Fibroblast of pulmonary artery (primary cell): ENCODE results near the gene IL21R.
"Not testable (repeated sequence)": the region's sequence is repeated elsewhere in the genome, so short reads cannot be mapped to it uniquely, and the experiment has no call there.

Experiments
- DNase-seq: peaks from one replicate; pipeline ENCODE4 v3.0.0-alpha.2; 2010; ENCODE audit warnings: low read depth
- H3K4me3 ChIP-seq: replicated peaks from 2 replicates; pipeline ENCODE4 v1.5.1; 2011; ENCODE audit warnings: low read depth, mild to moderate bottlenecking, control low read depth, low read length, moderate library complexity
- TF ChIP-seq, protein P1 (sequence below): IDR thresholded peaks from 2 replicates; pipeline ENCODE4 v1.5.1; 2011; ENCODE audit warnings: mild to moderate bottlenecking, control low read depth, low read length, inconsistent platforms; ENCODE audit errors: missing control alignments

IL21R gene

DNA sequence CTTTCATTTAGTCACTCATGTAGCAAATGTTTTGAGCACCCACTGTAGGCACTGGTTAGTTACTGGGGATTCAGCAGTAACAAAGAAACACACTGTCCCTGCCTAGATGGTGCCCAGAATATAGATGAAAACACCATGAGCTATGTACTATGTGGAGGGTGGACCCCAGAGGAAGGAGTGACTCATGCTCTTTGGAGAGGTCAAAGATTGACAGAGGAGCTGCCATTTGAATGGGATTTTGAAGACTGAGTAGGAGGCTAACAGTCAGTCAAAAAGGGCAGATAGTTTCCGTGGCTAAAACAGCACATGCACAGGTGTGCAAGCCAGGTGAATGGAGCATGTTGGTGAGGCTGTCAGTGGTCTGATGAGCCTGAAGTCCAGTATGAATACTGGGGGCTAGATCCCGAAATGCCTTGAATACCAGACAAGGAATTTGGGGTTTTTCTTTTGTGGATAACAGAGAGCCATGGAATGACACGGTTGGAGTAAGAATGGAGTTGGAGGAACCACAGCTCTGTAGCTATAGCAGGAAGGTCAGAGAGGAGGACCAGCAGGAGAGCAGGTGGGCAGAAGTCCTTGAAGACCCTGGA is 6.1 kb downstream of the IL21R start:
- TF ChIP-seq, protein P1, sequence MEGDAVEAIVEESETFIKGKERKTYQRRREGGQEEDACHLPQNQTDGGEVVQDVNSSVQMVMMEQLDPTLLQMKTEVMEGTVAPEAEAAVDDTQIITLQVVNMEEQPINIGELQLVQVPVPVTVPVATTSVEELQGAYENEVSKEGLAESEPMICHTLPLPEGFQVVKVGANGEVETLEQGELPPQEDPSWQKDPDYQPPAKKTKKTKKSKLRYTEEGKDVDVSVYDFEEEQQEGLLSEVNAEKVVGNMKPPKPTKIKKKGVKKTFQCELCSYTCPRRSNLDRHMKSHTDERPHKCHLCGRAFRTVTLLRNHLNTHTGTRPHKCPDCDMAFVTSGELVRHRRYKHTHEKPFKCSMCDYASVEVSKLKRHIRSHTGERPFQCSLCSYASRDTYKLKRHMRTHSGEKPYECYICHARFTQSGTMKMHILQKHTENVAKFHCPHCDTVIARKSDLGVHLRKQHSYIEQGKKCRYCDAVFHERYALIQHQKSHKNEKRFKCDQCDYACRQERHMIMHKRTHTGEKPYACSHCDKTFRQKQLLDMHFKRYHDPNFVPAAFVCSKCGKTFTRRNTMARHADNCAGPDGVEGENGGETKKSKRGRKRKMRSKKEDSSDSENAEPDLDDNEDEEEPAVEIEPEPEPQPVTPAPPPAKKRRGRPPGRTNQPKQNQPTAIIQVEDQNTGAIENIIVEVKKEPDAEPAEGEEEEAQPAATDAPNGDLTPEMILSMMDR, result no peak
- no peak overlapping the region for H3K4me3 ChIP-seq
- DNase-seq, result peak; percentile 51

DNA sequence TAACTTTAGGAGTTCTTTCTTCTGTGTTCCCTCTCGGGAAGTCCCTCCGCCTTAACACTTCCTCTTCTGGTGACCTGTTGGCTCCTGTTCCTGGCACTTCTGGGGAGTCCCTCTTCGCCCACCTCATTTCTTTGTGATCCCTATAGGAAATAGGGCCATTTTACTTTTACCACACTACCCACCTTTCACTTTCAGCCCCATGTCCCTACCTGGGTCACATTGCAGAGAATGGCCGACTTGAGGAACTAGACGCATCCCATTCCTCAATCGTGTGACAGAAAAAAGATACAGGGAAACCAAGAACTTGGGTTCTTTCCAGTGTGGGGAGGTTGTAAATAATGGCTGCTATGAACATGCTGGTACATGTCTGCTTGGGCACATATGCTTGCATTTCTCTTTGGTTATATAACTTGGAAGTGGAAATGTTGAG is 6.6 kb downstream of the IL21R start:
- H3K4me3 ChIP-seq, result no peak overlapping the region
- DNase-seq, result no peak
- TF ChIP-seq, protein P1, result no peak

DNA sequence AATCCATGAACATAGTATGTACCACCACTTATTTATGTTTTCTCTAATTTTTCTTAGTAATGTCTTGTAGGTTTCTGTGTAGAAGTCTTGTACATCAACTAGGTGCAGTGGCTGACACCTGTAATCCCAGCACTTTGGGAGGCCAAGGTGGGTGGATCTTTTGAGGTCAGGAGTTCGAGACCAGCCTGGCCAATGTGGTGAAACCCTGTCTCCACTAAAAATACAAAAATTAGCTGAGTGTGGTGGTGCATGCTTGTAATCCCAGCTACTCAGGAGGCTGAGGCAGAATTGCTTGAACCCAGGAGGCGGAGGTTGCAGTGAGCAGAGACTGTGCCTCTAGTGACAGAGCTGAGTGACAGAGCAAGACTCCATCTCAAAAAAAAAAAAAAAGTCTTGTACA is 8.0 kb downstream of the IL21R start:
- DNase-seq, H3K4me3 ChIP-seq: not testable (repeated sequence)

DNA sequence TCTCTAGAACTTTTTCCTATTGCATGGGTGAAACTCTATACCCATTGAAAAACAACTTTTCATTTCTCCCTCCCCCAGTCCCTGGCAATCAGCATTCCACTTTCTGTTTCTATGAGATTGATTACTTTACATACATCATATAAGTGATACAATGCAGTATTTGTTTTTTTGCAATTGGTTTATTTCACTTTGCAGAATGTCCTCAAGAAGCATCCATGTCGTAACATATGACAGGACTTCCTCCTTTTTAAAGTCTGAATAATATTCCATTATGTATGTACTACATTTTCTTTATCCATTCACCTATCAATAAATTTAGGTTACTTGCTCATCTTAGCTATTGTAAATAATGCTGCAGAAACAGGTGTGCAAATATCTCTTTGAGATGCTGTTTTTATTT is 8.8 kb downstream of the IL21R start:
- DNase-seq, result no peak
- no peak overlapping the region for H3K4me3 ChIP-seq
- TF ChIP-seq, protein P1, result no peak

DNA sequence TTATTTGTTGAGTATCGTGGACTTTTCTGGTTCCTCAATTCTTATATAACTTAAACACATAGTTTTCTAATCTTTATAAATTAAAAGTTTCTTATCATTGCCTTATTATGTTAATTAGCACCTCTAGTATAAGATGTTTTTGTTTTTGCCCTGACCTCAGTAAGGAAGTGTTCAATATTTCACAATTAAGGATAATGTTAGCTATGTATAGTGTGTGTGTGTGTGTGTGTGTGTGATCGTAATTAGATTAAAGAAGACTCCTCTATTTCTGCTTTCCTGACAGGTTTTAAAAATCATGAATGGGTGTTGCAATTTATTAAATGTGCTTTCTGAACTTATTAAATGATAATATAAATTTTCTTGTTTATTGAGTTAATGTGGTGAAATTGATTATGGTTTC is 12.0 kb downstream of the IL21R start:
- no peak overlapping the region for H3K4me3 ChIP-seq
- no peak for DNase-seq
- TF ChIP-seq, protein P1, result no peak

DNA sequence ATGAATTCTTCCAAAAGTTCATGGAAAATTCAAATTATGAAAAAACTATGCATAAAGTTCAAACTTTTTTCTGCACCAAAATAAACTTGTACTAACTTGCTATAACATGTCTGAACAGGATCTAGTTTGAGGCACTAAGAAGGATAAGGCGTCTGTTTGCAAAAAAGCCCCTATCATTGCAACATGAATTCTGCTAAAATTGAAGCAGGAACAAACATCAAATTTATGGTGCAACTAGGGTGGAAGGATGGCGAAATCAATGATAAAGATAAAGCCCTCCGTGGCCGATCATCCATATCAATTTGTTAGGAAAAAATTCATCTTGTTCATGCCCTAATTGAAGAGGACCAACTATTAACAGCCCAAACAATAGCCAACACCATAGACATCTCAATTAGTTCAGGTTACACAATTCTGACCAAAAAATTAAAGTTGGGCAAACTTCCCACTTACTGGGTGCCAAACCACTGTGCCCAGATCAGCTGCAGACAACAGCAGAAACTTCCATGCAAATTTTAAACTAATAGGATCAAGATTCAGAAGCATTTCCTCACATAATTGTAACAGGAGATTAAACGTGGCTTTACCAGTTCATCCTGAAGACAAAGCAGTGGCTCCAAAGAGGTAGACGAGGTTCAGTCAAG is 12.9 kb downstream of the IL21R start:
- no peak for DNase-seq
- TF ChIP-seq, protein P1, result no peak

DNA sequence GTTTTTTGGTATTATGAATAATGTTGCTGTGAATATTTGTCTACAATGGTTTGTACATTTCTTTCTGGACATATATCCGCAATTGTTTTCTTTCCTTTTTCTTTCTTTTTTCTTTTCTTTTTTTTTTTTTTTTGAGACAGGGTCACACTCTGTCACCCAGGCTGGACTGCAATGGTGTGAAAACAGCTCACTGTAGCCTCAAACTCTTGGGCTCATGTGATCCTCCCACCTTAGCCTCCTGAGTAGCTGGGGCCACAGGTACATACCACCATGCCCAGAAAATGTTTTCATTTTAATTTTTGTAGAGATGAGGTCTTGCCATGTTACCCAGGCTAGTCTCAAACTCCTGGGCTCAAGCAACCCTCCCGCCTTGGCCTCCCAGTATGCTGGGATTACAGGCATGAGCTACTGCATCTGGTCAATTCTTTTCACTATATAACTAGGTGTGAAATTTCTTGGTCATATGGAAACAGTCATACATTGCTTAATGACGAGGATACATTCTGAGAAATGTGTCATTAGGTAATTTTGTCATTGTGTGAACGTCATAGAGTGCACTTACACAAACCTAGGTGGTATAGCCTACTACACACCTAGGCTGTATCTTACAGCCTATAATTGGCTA is 15.2 kb downstream of the IL21R start:
- TF ChIP-seq, protein P1, result no peak
- no peak for DNase-seq

More for the DNA sequence above, 12.9 kb downstream of the IL21R start:
- no peak overlapping the region for H3K4me3 ChIP-seq

More for the DNA sequence above, 15.2 kb downstream of the IL21R start:
- H3K4me3 ChIP-seq, result no peak overlapping the region
